SJSA1 (cell line): ENCODE results near the gene ARGFX. TPM values are rescaled to one million over a fixed set of nuclear protein-coding genes. Genes with fewer than 3 reads are reported as not detected.
A peak's percentile ranks its signal among the peaks of the same experiment; 100 is the strongest.

Experiments used
- DNase-seq, 2 experiments: peaks; one replicate each; pipeline ENCODE4 v3.0.0-alpha.2; 2015 to 2020; ENCODE audit warnings: low spot score in 2 of 2, low read depth in 1 of 2
- H3K27ac ChIP-seq: fragments of 250-450 bp; sonication (Bioruptor Pico); 2 replicates; pipeline ENCODE4 v1.5.1; 2020; ENCODE audit warnings: mild to moderate bottlenecking, moderate library complexity
- H3K27me3 ChIP-seq: fragments of 250-450 bp; sonication (Bioruptor Pico); replicated peaks from 2 replicates; pipeline ENCODE4 v1.5.1; 2020; ENCODE audit warnings: mild to moderate bottlenecking, moderate library complexity
- H3K36me3 ChIP-seq: fragments of 250-450 bp; sonication (Bioruptor Pico); 2 replicates; pipeline ENCODE4 v1.5.1; 2020; ENCODE audit warnings: mild to moderate bottlenecking
- H3K4me1 ChIP-seq: fragments of 250-450 bp; sonication (Bioruptor Pico); replicated peaks from 2 replicates; pipeline ENCODE4 v1.6.1; 2021; ENCODE audit warnings: mild to moderate bottlenecking
- H3K4me3 ChIP-seq: fragments of 250-450 bp; sonication (Bioruptor Pico); 2 replicates; pipeline ENCODE4 v1.5.1; 2020; ENCODE audit warnings: mild to moderate bottlenecking
- H3K9me3 ChIP-seq: fragments of 250-450 bp; sonication (Bioruptor Pico); replicated peaks from 2 replicates; pipeline ENCODE4 v1.5.1; 2020; ENCODE audit warnings: mild to moderate bottlenecking
- total RNA-seq: library from RNA; depleted of rRNA; stranded (reverse); fragments of >200 nt; shearing (Covaris generic); gene quantifications from 2 replicates; pipeline ENCODE4 v1.2.3, GENCODE V29; 2014; rRNA removed

Gene ARGFX
- not detected in 2 replicates for total RNA-seq

DNA sequence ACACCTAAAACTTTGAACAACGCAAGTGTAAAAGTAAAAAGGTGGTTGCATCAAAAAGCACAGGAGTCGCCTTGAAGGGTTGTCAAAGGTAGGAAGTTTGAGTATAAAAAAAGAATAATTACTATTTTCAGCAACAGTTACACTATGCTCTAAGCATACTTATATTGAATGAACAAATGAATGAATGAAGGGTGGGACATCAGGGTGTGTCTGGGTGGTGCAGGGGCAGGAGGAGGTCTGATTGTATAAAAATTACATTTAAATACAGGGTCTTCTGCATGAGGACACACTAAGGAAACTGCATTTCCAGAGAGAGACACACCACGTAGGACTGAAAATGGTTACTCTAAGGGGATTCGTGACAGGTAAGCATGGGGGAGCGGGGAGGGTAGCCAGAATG, at the start of gene ARGFX:
ARGFX (plus strand) TSS at position 301 of the 400 bp plus-strand sequence. CDS start 2,765 bp downstream, outside the sequence.
- Histone ChIP-seq H3K36me3 (no peaks in the 10 kb centered on the region), H3K4me3 (no peak within 1 kb of the TSS), H3K4me1 (no peaks in the 10 kb centered on the region), H3K27me3 (peaks cover 4% of the 10 kb centered on the region; the same call in 1 of the 2 replicates), H3K9me3 (no peaks in the 10 kb centered on the region), H3K27ac (no peak within 1 kb of the TSS)
- DNase-seq, result no peak

DNA sequence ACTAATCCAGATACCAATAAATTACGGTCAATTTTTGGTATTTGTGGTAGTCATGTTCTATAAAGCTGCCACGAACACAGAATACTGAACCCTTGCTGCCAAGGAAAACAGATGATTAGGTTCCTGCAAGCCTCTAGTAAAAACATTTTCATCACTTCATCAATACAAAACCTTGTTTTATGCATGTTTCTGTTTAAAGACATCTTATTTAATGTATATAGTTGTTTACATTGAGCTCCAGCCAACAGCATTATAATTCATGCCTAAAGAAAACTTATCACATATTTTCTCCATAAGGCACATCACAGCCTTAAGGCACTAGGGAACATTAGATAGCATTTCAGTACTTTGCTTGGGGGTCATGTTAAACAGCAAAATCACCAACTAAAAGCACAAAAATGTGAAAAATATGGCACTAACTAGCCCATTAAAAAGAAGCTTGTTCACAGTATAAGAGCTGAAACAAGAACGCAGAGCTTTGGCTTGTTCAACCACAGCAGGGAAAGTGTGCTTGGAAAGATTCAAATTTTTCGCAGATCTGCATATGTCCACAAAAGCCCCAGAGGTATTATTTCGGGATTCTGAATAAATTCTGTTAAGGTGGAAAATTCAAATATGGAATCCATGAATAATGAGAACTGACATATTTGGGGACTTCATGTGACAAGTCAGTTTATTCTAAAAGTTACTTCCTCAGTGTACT, 49.6 kb upstream of the ARGFX start:
- no peak overlapping the region for H3K4me3 ChIP-seq
- no peak overlapping the region for H3K27ac ChIP-seq
- H3K36me3 ChIP-seq, result peaks cover 52% of the 10 kb centered on the region
- no peaks in the 10 kb centered on the region for H3K27me3 ChIP-seq
- no peak for DNase-seq
- H3K9me3 ChIP-seq, result no peaks in the 10 kb centered on the region
- H3K4me1 ChIP-seq, result no peaks in the 10 kb centered on the region

DNA sequence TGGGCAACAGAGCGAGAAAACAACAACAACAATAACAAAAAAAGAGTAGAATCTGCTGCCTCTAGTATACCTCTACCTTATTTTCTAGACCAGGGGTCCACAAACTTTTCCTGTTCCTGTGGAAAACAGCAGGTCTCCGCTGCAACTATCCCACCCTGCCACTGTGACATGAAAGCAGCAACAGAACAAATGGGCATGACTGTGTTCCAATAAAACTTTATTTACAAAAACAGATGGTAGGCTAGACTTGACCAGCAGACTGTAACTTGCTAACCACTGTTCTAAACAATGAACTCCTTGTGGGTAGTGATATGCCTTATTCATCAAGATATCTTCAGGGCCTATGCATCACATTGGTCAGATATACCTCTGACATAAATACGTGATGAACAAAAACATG, 47.2 kb upstream of the ARGFX start:
- H3K4me3 ChIP-seq, result no peak overlapping the region
- peaks cover 66% of the 10 kb centered on the region for H3K36me3 ChIP-seq
- no peak overlapping the region for H3K27ac ChIP-seq
- H3K4me1 ChIP-seq, result no peaks in the 10 kb centered on the region
- H3K27me3 ChIP-seq, result no peaks in the 10 kb centered on the region
- no peak for DNase-seq
- H3K9me3 ChIP-seq, result no peaks in the 10 kb centered on the region

DNA sequence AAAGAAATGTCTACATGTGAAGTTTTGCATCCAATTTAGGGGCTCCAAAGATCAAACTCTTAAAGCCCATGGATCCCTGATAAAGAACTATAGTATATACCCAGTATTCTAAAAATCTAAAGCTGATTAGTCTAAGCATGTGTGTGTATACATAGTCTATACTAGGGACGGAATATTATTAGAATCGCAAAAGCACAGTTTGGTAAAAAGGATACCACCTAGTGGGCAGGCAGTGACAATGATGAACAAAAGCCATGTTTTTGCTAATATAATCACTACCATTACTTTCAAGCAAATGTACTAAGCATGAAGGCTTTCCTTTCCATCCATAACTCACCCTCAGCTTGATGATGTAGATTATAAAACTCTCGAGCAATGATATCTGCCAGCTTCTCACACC, 38.4 kb upstream of the ARGFX start:
- Histone ChIP-seq H3K36me3 (peaks cover 52% of the 10 kb centered on the region), H3K27me3 (no peaks in the 10 kb centered on the region), H3K9me3 (no peaks in the 10 kb centered on the region), H3K4me3 (no peak overlapping the region), H3K4me1 (no peaks in the 10 kb centered on the region), H3K27ac (no peak overlapping the region)
- no peak for DNase-seq

DNA sequence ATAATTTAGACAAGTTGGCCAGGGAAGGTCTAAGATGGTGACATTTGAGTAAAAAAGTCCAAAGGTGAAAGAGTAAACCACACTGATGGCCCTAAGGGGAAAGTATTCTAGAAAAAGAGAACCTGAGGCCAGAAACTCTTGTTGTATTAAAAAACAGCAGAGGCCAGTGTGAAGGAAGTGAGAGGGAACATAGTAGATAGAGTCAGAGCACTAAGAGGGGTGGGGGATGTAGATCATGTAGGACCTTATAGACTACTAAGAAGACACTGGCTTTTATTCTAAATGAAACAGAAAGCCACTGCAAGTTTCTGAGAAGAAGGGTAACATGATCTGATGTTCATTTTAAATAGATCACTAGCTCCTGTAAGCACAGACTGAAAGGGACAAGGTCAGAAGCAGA, 36.5 kb upstream of the ARGFX start:
- H3K36me3 ChIP-seq, result peaks cover 55% of the 10 kb centered on the region
- H3K4me1 ChIP-seq, result no peaks in the 10 kb centered on the region
- H3K9me3 ChIP-seq, result no peaks in the 10 kb centered on the region
- no peak overlapping the region for H3K27ac ChIP-seq
- no peak overlapping the region for H3K4me3 ChIP-seq
- no peak for DNase-seq
- no peaks in the 10 kb centered on the region for H3K27me3 ChIP-seq

DNA sequence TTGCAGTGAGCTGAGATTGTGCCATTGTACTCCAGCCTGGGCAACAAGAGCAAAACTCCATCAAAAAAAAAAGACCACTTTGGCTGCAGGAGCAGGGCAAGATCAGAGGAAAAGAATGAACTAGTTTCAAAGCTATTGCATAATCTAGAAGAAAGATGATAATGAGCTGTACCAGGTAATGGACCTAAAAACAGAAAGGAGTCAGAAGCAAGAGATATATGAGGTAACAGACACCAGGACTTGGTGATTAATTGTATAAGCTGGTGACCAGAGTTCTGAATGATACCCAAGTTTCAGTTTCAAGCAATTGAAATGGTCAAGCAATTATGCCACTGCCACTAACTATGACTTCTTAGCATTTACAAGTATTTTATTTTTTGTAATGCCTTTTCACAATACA, 24.8 kb upstream of the ARGFX start:
- no peak for DNase-seq
- no peak overlapping the region for H3K4me3 ChIP-seq
- H3K4me1 ChIP-seq, result 0 out of 2 replicates have a peak, but pooled peaks cover 9% of the 10 kb centered on the region
- H3K27me3 ChIP-seq, result no peaks in the 10 kb centered on the region
- H3K36me3 ChIP-seq, result peaks cover 49% of the 10 kb centered on the region
- H3K9me3 ChIP-seq, result no peaks in the 10 kb centered on the region
- H3K27ac ChIP-seq, result no peak overlapping the region

DNA sequence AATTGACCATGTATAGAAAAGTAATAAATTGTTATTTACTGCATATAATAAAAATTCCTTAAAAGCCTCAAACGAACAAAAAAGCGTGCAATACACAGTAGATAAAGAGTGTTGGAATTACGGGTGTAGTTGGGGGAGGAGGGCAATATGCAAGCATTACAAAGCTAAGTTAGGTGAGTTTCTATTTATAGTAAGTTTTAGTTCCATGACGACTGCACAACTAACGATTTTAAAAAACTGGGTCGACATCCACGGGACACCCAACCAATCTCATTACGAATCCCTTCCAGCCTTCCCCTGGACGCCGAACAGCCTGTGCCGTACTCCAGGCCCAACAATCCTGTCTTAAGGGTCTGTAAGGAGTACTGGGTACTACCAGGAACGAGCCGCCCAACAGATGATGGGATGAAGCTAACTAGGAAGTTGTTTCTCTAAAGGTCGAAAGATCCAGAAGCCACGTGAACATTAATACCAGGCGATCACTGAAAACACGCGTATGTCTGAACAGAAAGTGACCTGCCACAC, 22.6 kb upstream of the ARGFX start:
- H3K4me1 ChIP-seq, result 0 out of 2 replicates have a peak, but pooled peaks cover 9% of the 10 kb centered on the region
- H3K36me3 ChIP-seq, result peaks cover 31% of the 10 kb centered on the region
- H3K4me3 ChIP-seq, result peak overlapping the region; percentile 69
- no peaks in the 10 kb centered on the region for H3K27me3 ChIP-seq
- no peaks in the 10 kb centered on the region for H3K9me3 ChIP-seq
- peak overlapping the region; percentile 63 for H3K27ac ChIP-seq
- no peak for DNase-seq

DNA sequence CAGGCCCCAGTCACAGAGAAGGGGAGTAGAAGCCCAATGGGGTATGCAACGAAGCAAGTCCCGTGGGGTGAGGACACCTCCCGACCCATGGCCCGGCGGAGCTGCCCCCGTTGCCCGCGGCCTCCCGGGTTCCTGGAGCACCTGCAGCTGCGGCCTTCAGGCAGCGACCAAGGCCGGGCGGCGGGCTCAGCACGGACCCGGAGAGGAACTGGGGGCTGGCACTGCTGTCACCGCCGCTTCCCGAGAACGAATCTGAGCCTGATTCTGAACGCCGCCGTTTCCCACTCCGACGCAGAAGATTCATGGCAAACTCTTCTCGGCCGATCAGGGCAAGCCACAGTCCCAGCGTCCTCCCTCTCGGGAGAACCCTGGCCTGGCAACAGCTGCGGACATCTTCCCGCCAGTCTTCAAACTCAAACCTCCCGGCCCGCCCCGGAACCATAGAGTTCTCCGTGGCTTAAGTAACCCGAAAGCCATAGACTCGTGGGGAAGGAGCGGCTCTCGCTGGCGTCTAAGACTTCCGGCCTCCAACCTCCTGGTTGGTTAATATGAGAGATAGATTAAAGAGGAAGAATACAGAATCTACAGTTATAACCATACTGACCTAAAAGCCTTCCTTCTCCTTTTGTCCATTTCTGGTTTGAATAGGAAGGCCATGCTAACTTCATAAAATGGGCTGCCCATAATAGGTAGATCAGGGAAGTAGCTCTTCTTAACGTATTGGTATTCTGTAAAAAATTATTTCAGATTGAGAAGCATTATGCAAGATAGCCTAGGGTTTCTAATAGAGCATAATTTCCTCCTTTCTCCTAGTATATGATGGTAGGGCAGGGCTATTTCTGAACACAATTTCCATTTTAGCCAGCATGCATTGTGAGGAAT, 21.9 kb upstream of the ARGFX start, which contains the start of gene POLQ:
POLQ (minus strand) TSS at position 415 of the 882 bp plus-strand sequence; CDS start at position 304, 111 bp downstream.
- Histone ChIP-seq H3K36me3 (peaks cover 26% of the 10 kb centered on the region), H3K9me3 (no peaks in the 10 kb centered on the region), H3K4me3 (peak within 1 kb of the TSS; percentile 69), H3K27me3 (no peaks in the 10 kb centered on the region), H3K4me1 (0 out of 2 replicates have a peak, but pooled peaks cover 9% of the 10 kb centered on the region), H3K27ac (peak within 1 kb of the TSS; percentile 63)
- DNase-seq, result peak; percentile 85 to 88

DNA sequence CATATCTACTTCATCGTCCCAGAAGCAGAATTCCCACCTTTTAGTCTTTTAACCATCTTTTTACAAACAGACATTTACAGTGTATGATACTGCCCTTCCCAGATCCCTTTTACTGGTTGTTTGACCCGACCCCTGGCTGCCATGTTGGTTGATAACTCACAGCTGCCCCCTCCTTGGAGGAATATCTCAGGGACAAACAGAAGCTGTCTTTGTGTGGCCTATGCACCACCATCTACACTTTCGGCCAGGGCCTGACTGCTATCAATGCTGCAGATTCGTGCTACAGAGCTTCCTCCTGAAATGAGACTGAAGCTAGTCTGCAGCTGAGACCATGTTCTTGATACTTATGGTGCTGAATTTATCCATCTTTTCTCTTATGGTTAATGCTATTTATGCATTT, 15.4 kb upstream of the ARGFX start:
- H3K4me1 ChIP-seq, result no peaks in the 10 kb centered on the region
- no peak overlapping the region for H3K27ac ChIP-seq
- DNase-seq, result no peak
- peak overlapping the region; percentile 17; the same call in 1 of the 2 replicates for H3K4me3 ChIP-seq
- H3K27me3 ChIP-seq, result no peaks in the 10 kb centered on the region
- no peaks in the 10 kb centered on the region for H3K9me3 ChIP-seq
- H3K36me3 ChIP-seq, result no peaks in the 10 kb centered on the region

DNA sequence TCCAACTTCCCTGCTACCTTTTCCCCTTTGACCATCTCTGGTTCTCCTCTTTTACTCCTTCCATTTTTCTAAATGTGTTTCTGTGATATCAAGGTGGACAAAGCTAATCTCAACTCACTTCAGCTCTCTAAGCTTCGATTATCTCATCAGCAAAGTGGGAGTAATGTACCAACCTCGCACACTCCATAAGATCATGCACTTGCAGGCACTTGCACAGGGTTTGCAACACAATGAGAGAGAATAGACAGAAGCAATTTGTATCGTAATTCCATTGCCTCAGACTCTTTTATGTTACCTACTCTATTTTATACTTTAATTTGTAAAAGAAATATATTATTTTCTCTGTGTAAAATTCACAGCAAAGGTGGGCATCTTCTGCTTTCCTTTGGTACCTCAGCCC, 15.0 kb upstream of the ARGFX start:
- no peaks in the 10 kb centered on the region for H3K27me3 ChIP-seq
- H3K36me3 ChIP-seq, result no peaks in the 10 kb centered on the region
- no peak overlapping the region for H3K4me3 ChIP-seq
- H3K4me1 ChIP-seq, result no peaks in the 10 kb centered on the region
- DNase-seq, result no peak
- H3K9me3 ChIP-seq, result no peaks in the 10 kb centered on the region
- H3K27ac ChIP-seq, result no peak overlapping the region

DNA sequence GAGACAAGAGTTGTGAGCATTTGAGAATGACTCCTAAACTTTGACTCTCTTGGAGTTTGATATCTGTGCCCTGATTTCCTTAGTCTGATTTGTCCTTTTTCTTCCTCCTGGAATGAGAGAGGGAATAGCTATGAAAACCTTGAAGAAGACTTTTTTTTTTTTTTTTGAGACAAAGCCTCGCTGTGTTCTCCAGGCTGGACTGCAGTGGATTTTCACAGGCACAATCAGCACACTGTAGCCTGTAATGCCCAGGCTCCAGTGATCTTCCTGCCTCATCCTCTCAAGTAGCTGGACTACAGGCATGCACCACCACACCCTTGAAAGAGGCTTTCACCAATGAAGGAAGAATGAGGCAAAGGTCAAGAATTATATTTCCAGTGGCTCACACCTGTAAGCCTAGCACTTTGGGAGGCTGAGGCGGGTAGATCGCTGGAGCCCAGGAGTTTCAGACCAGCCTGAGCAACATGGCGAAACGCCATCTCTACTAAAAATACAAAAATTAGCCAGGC, 10.3 kb upstream of the ARGFX start:
- no peak overlapping the region for H3K4me3 ChIP-seq
- no peak for DNase-seq
- no peaks in the 10 kb centered on the region for H3K4me1 ChIP-seq
- no peaks in the 10 kb centered on the region for H3K36me3 ChIP-seq
- H3K27me3 ChIP-seq, result no peaks in the 10 kb centered on the region
- H3K9me3 ChIP-seq, result no peaks in the 10 kb centered on the region
- no peak overlapping the region for H3K27ac ChIP-seq

DNA sequence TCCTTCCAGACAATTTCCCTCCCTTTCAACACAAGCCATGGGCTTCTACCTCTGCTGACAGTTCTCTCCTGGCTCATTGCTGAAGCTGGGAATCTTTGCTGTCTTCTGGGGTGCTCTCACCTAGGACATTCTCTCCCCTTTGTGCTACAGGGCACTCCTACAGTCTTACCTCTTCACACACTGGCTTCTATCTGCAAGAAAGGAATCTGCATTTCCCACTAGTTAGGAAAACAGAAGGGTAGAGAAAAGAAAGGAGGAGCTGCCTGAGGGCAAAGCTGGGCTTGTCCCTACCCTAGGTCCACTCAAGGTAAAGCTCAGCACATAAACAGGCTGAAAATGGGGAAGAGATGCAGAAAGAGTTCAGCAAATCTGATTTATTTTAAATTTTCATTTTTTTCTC, 5.6 kb upstream of the ARGFX start:
- no peak overlapping the region for H3K4me3 ChIP-seq
- no peaks in the 10 kb centered on the region for H3K36me3 ChIP-seq
- no peaks in the 10 kb centered on the region for H3K4me1 ChIP-seq
- no peak for DNase-seq
- H3K27me3 ChIP-seq, result no peaks in the 10 kb centered on the region
- no peaks in the 10 kb centered on the region for H3K9me3 ChIP-seq
- H3K27ac ChIP-seq, result no peak overlapping the region

DNA sequence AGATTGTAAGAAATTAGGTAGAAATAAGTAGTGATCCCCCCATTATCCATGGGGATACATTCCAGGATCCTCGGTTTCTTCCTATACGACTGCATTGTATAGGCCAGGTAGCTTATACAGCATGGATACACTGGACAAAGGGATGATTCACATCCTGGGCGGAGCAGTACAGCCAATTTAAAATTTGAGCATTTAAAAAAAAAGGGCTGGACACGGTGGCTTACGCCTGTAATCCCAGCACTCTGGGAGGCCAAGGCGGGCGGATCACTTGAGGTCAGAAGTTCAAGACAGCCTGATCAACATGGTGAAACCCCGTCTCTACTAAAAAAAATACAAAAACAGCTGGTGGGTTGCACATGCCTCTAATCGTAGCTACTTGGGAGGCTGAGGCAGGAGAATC, 976 bp upstream of the ARGFX start:
- no peaks in the 10 kb centered on the region for H3K36me3 ChIP-seq
- no peak for DNase-seq

More for the DNA sequence above, 976 bp upstream of the ARGFX start:
- no peak overlapping the region for H3K4me3 ChIP-seq
- no peak overlapping the region for H3K27ac ChIP-seq
- no peaks in the 10 kb centered on the region for H3K9me3 ChIP-seq
- peaks cover 4% of the 10 kb centered on the region; the same call in 1 of the 2 replicates for H3K27me3 ChIP-seq
- H3K4me1 ChIP-seq, result no peaks in the 10 kb centered on the region
